HFF-Myc (cell line): ENCODE measurements around the gene RAP1GDS1.
"Not testable (repeated sequence)": the region's sequence is repeated elsewhere in the genome, so short reads cannot be mapped to it uniquely, and the experiment has no call there.

Experiments
- DNase-seq: peaks from one replicate; pipeline ENCODE4 v3.0.0-alpha.2; 2011; ENCODE audit warnings: low read depth; ENCODE audit errors: extremely low read depth
- H3K4me3 ChIP-seq: replicated peaks from 2 replicates; pipeline ENCODE4 v1.5.1; 2011; ENCODE audit warnings: low read depth, mild to moderate bottlenecking, control low read depth, low read length
- CTCF ChIP-seq: IDR thresholded peaks from 2 replicates; pipeline ENCODE4 v1.5.1; 2012; ENCODE audit warnings: mild to moderate bottlenecking, low read depth, low read length, control low read depth; ENCODE audit errors: missing control alignments

RAP1GDS1 gene

GRCh38 chr4:98285676-98286075 lies 24.5 kb downstream of the RAP1GDS1 start:
- no peak for TF ChIP-seq CTCF
- no peak overlapping the region for H3K4me3 ChIP-seq

GRCh38 chr4:98287328-98287727 lies 26.1 kb downstream of the RAP1GDS1 start:
- no peak overlapping the region for H3K4me3 ChIP-seq
- DNase-seq: no peak
- TF ChIP-seq CTCF: no peak

More at GRCh38 chr4:98285676-98286075, 24.5 kb downstream of the RAP1GDS1 start:
- DNase-seq: no peak

- not testable (repeated sequence) for H3K4me3 ChIP-seq, DNase-seq
These were observed 27.5 kb downstream of the RAP1GDS1 start for GRCh38 chr4:98288671-98289070.

GRCh38 chr4:98289375-98289774 lies 28.2 kb downstream of the RAP1GDS1 start:
- DNase-seq: no peak
- no peak overlapping the region for H3K4me3 ChIP-seq
- no peak for TF ChIP-seq CTCF

- no peak overlapping the region for H3K4me3 ChIP-seq
- no peak for TF ChIP-seq CTCF
- no peak for DNase-seq
These were observed 29.3 kb downstream of the RAP1GDS1 start for GRCh38 chr4:98290511-98290910.

- TF ChIP-seq CTCF: no peak
- no peak for DNase-seq
- no peak overlapping the region for H3K4me3 ChIP-seq
These were observed 32.1 kb downstream of the RAP1GDS1 start for GRCh38 chr4:98293104-98293887.

- H3K4me3 ChIP-seq: no peak overlapping the region
- DNase-seq: no peak
- TF ChIP-seq CTCF: no peak
These were observed 36.8 kb downstream of the RAP1GDS1 start for GRCh38 chr4:98298022-98298421.
